B cell (primary cell): ENCODE data around the gene CCDC192. TPM values are rescaled to one million over a fixed set of nuclear protein-coding genes. Genes with fewer than 3 reads are reported as not detected.

Source experiments
- ATAC-seq: fragments of 200-7000 bp; cut with Tn5 transposase; one replicate; pipeline ENCODE4 v1.10.0; 2021; ENCODE audit warnings: low read depth, mild to moderate bottlenecking, moderate number of reproducible peaks, moderate library complexity
- CTCF ChIA-PET: fragments of 350-600 bp; sonication (Branson Sonifier 250); formaldehyde crosslinking; loops from one replicate; lab custom pipeline; 2021; ENCODE audit warnings: antibody characterized with exemption, inconsistent platforms; lab: Charles Lee
- POLR2A ChIA-PET: fragments of 350-600 bp; sonication (Branson Sonifier 250); formaldehyde crosslinking; loops from one replicate; lab custom pipeline; 2021; ENCODE audit warnings: antibody characterized with exemption; lab: Charles Lee
- DNase-seq: peaks from one replicate; pipeline ENCODE4 v3.0.0; 2013
- H2AFZ ChIP-seq: 2 replicates; pipeline ENCODE4 v1.6.1; 2012; ENCODE audit warnings: mild to moderate bottlenecking, low read depth, low read length; ENCODE audit not compliant: insufficient read depth, poor library complexity, severe bottlenecking
- H3K27ac ChIP-seq, 2 donors: 1 replicate in 1 of 2; 2 replicates in 1 of 2; pipeline ENCODE4 v1.5.1; 2012 to 2013; ENCODE audit warnings: low read length in 2 of 2, mild to moderate bottlenecking in 2 of 2, moderate library complexity in 1 of 2
- H3K27me3 ChIP-seq, 4 experiments: fragments of 200-600 bp in 1 of 4; sonication (generic) in 1 of 4; replicated peaks in 1 of 4; 1 replicate in 2 of 4; 2 replicates in 2 of 4; pipeline versions ENCODE4 v1.6.1 to v1.7.0; 2013 to 2016; ENCODE audit warnings: low read length in 3 of 4, mild to moderate bottlenecking in 2 of 4, mixed read lengths in 1 of 4, moderate library complexity in 1 of 4; ENCODE audit not compliant: insufficient read depth in 4 of 4, control insufficient read depth in 3 of 4; ENCODE audit errors: control extremely low read depth in 1 of 4
- H3K36me3 ChIP-seq, 2 experiments: replicated peaks in 1 of 2; 1 replicate in 1 of 2; 2 replicates in 1 of 2; pipeline versions ENCODE4 v1.6.1 to v1.7.1; 2013; ENCODE audit warnings: low read length in 1 of 2; ENCODE audit not compliant: insufficient read depth in 2 of 2, control insufficient read depth in 1 of 2; ENCODE audit errors: control extremely low read depth in 1 of 2, extremely low read depth in 1 of 2
- H3K4me1 ChIP-seq, 2 donors: fragments of 200-600 bp in 1 of 2; sonication (generic) in 1 of 2; 1 replicate in 1 of 2; 2 replicates in 1 of 2; pipeline versions ENCODE4 v1.5.1 to v1.6.1; 2013 to 2017; ENCODE audit warnings: low read length in 2 of 2; ENCODE audit not compliant: control insufficient read depth in 2 of 2, insufficient read depth in 2 of 2
- H3K4me2 ChIP-seq: replicated peaks from 2 replicates; pipeline ENCODE3; 2012; ENCODE audit warnings: mild to moderate bottlenecking, low read depth, low read length; ENCODE audit not compliant: poor library complexity, severe bottlenecking
- H3K4me3 ChIP-seq, 5 experiments: fragments of 200-600 bp in 1 of 5; sonication (generic) in 1 of 5; 1 replicate in 3 of 5; 2 replicates in 2 of 5; pipeline versions ENCODE4 v1.5.1 to v1.7.0; 2011 to 2016; ENCODE audit warnings: low read length in 4 of 5, mild to moderate bottlenecking in 4 of 5, low read depth in 2 of 5, control low read depth in 1 of 5, moderate library complexity in 1 of 5; ENCODE audit not compliant: insufficient read depth in 1 of 5; ENCODE audit errors: control extremely low read depth in 1 of 5, extremely low read depth in 1 of 5
- H3K79me2 ChIP-seq: fragments of 200-600 bp; sonication (generic); one replicate; pipeline ENCODE4 v1.6.0; 2016; ENCODE audit warnings: low read length; ENCODE audit not compliant: control insufficient read depth, insufficient read depth
- H3K9ac ChIP-seq: fragments of 200-600 bp; sonication (generic); 2 replicates; pipeline ENCODE4 v1.6.1; 2017; ENCODE audit warnings: mild to moderate bottlenecking, low read length, moderate library complexity
- H3K9me3 ChIP-seq, 3 donors: one replicate each; pipeline versions ENCODE4 v1.6.1 to v1.7.1; 2013; ENCODE audit warnings: low read length in 2 of 3; ENCODE audit not compliant: control insufficient read depth in 2 of 3, insufficient read depth in 1 of 3; ENCODE audit errors: control extremely low read depth in 1 of 3
- H4K20me1 ChIP-seq: 2 replicates; pipeline ENCODE4 v1.6.0; 2012; ENCODE audit warnings: mild to moderate bottlenecking, low read length; ENCODE audit not compliant: insufficient read depth, control insufficient read depth, poor library complexity, severe bottlenecking
- H3K27ac Mint-ChIP-seq: one replicate; pipeline ENCODE4 v1.8.0; 2021; ENCODE audit warnings: mixed read lengths
- H3K27me3 Mint-ChIP-seq: one replicate; pipeline ENCODE4 v1.8.0; 2021; ENCODE audit warnings: mixed read lengths
- H3K4me1 Mint-ChIP-seq: one replicate; pipeline ENCODE4 v1.8.0; 2021; ENCODE audit warnings: mixed read lengths
- H3K4me3 Mint-ChIP-seq: one replicate; pipeline ENCODE4 v1.8.0; 2021; ENCODE audit warnings: mixed read lengths
- H3K9me3 Mint-ChIP-seq: one replicate; pipeline ENCODE4 v1.8.0; 2022; ENCODE audit warnings: mixed read lengths; ENCODE audit not compliant: insufficient read depth
- CTCF ChIP-seq: fragments of 200-600 bp; IDR thresholded peaks from one replicate; pipeline ENCODE4 v1.8.0; 2022; ENCODE audit warnings: antibody characterized with exemption, mild to moderate bottlenecking
- EZH2 ChIP-seq: IDR thresholded peaks from 2 replicates; pipeline ENCODE4 v1.6.1; 2012; ENCODE audit warnings: borderline replicate concordance, low read depth, mild to moderate bottlenecking, moderate library complexity, low read length; ENCODE audit not compliant: insufficient read depth, poor library complexity, severe bottlenecking
- WGBS: methylation state at CpG from one replicate; pipeline ENCODE4 v1.1.5; 2013; ENCODE audit warnings: missing lambda C conversion rate; ENCODE audit not compliant: insufficient coverage; 5-methylcytosine and 5-hydroxymethylcytosine counted together
- intact Hi-C: fragments of 100-400 bp; cut with micrococcal nuclease; formaldehyde crosslinking; loops from one replicate; pipeline ENCODE4 v1.10.0; 2022
- polyA plus RNA-seq: library from polyadenylated mRNA; depleted of rRNA; stranded (reverse); fragments of >200 nt; gene quantifications from 2 replicates; pipeline ENCODE4 v1.2.3, GENCODE V29; 2012
- total RNA-seq, 2 donors: library from RNA; stranded (reverse); fragments of 120-200 nt in 1 of 2; gene quantifications; 1 replicate in 1 of 2; 2 replicates in 1 of 2; pipeline versions ENCODE4 v1.2.3 to v1.2.4, GENCODE V29; 2013 to 2022

CCDC192 gene
- total and polyA plus RNA-seq, 2 donors (not counting 1 experiment from before 2014, with no cell fraction given), result not detected

GRCh38 chr5:127665641-127666040, 37.5 kb upstream of the CCDC192 start:
- Histone ChIP-seq H3K79me2 (no peaks in the 10 kb centered on the region), H2AFZ (no peak overlapping the region), H3K4me3 (no peak overlapping the region), H4K20me1 (no peaks in the 10 kb centered on the region), H3K4me1 (no peaks in the 10 kb centered on the region), H3K9ac (no peak overlapping the region), H3K36me3 (no peaks in the 10 kb centered on the region), H3K27me3 (no peaks in the 10 kb centered on the region), H3K4me2 (no peak overlapping the region), H3K9me3 (no peaks in the 10 kb centered on the region), H3K27ac (no peak overlapping the region)
- Mint-ChIP-seq H3K27me3 (peaks cover 3% of the 10 kb centered on the region), H3K4me1 (no peaks in the 10 kb centered on the region), H3K27ac (no peak overlapping the region), H3K9me3 (no peaks in the 10 kb centered on the region), H3K4me3 (no peak overlapping the region)
- POLR2A ChIA-PET, result no interaction called here
- ATAC-seq (no peak), DNase-seq (no peak)
- intact Hi-C loops, result no loop called here
- TF ChIP-seq CTCF (no peak), EZH2 (no peak)
- CTCF ChIA-PET, result no interaction called here

DNA sequence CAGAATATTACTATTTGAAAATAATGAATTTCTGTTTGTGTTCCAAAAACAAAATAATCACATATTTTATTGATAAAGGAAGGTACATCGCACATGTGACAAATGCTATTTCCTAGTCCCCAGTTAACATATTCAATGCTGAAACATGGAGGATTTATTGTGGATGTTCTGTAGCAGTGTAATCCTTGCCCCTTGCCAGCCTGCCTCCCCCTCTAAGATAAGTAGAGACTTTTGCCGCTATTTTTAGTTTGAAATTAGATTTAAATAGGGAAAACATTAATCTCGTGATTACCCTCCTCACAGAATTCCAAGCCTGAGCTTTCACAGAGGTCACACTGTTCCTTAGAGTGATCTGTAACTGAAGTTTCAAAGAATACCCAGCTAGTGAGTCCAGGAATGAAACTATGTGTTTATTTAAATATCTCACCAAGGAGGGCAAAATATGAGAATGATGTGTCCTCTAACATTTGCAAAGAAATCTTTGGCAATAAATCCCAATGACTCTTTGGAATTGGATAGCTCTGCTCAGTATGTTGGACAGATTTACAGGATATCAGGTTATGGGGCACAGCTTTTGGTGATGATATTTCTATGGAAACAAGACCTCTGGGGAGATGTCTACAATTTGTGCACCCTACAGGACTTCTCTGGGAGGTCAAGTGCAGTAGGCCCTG, 37.0 kb upstream of the CCDC192 start:
- H3K27me3 ChIP-seq, result no peaks in the 10 kb centered on the region
- no peaks in the 10 kb centered on the region for H3K4me1 Mint-ChIP-seq
- no peaks in the 10 kb centered on the region for H4K20me1 ChIP-seq
- H3K9me3 Mint-ChIP-seq, result no peaks in the 10 kb centered on the region
- H3K79me2 ChIP-seq, result no peaks in the 10 kb centered on the region
- no peak for DNase-seq
- no peak overlapping the region for H3K9ac ChIP-seq
- WGBS, result no CpG with 5 or more reads among the region's 3 CpGs
- H3K27ac Mint-ChIP-seq, result no peak overlapping the region
- H3K36me3 ChIP-seq, result no peaks in the 10 kb centered on the region
- no peak overlapping the region for H3K27ac ChIP-seq
- no peak overlapping the region for H3K4me2 ChIP-seq
- H3K27me3 Mint-ChIP-seq, result peaks cover 3% of the 10 kb centered on the region
- POLR2A ChIA-PET, result no interaction called here
- no peak for TF ChIP-seq CTCF
- TF ChIP-seq EZH2, result no peak
- no peaks in the 10 kb centered on the region for H3K9me3 ChIP-seq
- no peak overlapping the region for H3K4me3 ChIP-seq
- H3K4me3 Mint-ChIP-seq, result no peak overlapping the region
- no peak for ATAC-seq
- CTCF ChIA-PET, result no interaction called here
- H3K4me1 ChIP-seq, result no peaks in the 10 kb centered on the region
- intact Hi-C loops, result no loop called here
- no peak overlapping the region for H2AFZ ChIP-seq
